Esophagus muscularis mucosa (tissue), 4 donors: ENCODE data around the gene SFXN5. TPM values are rescaled to one million over a fixed set of nuclear protein-coding genes. Genes with fewer than 3 reads are reported as not detected.

ENCODE experiments used
- DNase-seq: peaks from one replicate; pipeline ENCODE4 v3.0.0-alpha.2; 2017; ENCODE audit errors: extremely low spot score
- H3K27ac ChIP-seq, 4 donors: fragments of 200-600 bp; sonication (generic); replicated peaks in 1 of 4; 1 replicate in 3 of 4; 2 replicates in 1 of 4; pipeline ENCODE4 v1.5.1; 2016 to 2019; ENCODE audit warnings: mild to moderate bottlenecking in 1 of 4
- H3K27me3 ChIP-seq, 4 donors: fragments of 200-600 bp; sonication (generic); one replicate each; pipeline versions ENCODE4 v1.5.1 to v1.6.0; 2016 to 2019
- H3K36me3 ChIP-seq, 4 donors: fragments of 200-600 bp; sonication (generic); one replicate each; pipeline ENCODE4 v1.5.1; 2016 to 2019
- H3K4me1 ChIP-seq, 4 donors: fragments of 200-600 bp; sonication (generic); one replicate each; pipeline ENCODE4 v1.5.1; 2016 to 2019
- H3K4me3 ChIP-seq, 4 donors: fragments of 200-600 bp; sonication (generic); 1 replicate in 2 of 4; 2 replicates in 2 of 4; pipeline ENCODE4 v1.5.1; 2016 to 2019; ENCODE audit warnings: mild to moderate bottlenecking in 4 of 4, moderate library complexity in 1 of 4
- H3K9me3 ChIP-seq, 4 donors: fragments of 200-600 bp; sonication (generic); 1 replicate in 3 of 4; 2 replicates in 1 of 4; pipeline ENCODE4 v1.5.1; 2016 to 2019
- EP300 ChIP-seq: sonication (generic); formaldehyde crosslinking; IDR thresholded peaks from one replicate; pipeline ENCODE4 v1.6.1; 2017; ENCODE audit warnings: antibody characterized with exemption
- POLR2A ChIP-seq: fragments of 450-650 bp; IDR thresholded peaks from one replicate; pipeline ENCODE4 v1.6.1; 2017; ENCODE audit warnings: antibody characterized with exemption, moderate library complexity, mild to moderate bottlenecking, low read depth
- POLR2AphosphoS5 ChIP-seq, 2 donors: sonication (generic); formaldehyde crosslinking; IDR thresholded peaks; one replicate each; pipeline ENCODE4 v1.6.1; 2017; ENCODE audit warnings: antibody characterized with exemption in 2 of 2
- WGBS: methylation state at CpG from one replicate; pipeline ENCODE4 v1.1.5; 2018; 5-methylcytosine and 5-hydroxymethylcytosine counted together
- intact Hi-C: fragments of 100-400 bp; cut with DNase I; formaldehyde crosslinking; loops from one replicate; pipeline ENCODE4 v1.15.1; 2023
- total RNA-seq, 4 donors: library from RNA; depleted of rRNA; stranded (reverse); fragments of >200 nt; gene quantifications; one replicate each; pipeline versions ENCODE4 v1.1.0 to v1.2.1, GENCODE V29; 2016
- TF ChIP-seq, protein P1 (sequence below), 3 experiments: fragments of 200-600 bp in 2 of 3; fragments of 450-650 bp in 1 of 3; sonication (generic) in 2 of 3; IDR thresholded peaks; one replicate each; pipeline ENCODE4 v1.5.1; 2017 to 2019; ENCODE audit warnings: antibody characterized with exemption in 3 of 3, mild to moderate bottlenecking in 2 of 3, moderate library complexity in 1 of 3

The SFXN5 gene
- total RNA-seq, 4 donors from 2014 or later: 5.8 to 10.0 (median 6.8) TPM

DNA sequence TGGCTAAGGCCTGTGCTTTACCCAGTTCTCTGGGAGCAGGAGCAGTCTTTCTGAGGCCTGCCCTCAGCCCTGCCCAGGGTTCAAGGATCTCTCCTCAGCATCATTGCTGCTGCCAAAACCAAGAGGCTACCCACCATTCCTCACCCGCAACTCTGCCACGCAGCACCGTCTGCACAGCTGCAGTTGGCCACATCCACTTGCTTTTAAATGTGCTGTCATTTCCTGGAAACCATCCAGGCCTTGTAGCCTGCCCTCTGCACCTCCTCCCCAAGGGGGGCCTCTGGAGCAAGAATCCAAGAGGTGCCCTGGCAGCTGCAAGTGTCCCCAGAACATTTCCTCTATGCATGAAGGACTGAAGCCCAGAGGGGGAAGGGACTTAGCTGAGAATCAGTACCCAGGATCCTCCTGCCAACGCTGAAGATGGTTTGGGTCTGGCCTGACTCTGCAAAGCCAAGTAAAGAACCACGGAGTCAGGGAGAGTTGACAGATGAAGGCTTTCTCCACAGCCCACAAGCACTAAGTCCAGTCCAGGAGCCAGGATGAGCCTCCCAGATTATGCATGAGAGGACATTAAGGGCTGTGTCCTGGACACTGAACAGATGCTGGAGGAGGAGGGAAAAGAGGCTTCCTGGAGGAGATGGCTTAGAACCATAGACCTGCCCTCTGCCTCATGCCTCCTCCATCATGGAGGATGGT, 139.3 kb downstream of the SFXN5 start:
- no peak for DNase-seq

DNA sequence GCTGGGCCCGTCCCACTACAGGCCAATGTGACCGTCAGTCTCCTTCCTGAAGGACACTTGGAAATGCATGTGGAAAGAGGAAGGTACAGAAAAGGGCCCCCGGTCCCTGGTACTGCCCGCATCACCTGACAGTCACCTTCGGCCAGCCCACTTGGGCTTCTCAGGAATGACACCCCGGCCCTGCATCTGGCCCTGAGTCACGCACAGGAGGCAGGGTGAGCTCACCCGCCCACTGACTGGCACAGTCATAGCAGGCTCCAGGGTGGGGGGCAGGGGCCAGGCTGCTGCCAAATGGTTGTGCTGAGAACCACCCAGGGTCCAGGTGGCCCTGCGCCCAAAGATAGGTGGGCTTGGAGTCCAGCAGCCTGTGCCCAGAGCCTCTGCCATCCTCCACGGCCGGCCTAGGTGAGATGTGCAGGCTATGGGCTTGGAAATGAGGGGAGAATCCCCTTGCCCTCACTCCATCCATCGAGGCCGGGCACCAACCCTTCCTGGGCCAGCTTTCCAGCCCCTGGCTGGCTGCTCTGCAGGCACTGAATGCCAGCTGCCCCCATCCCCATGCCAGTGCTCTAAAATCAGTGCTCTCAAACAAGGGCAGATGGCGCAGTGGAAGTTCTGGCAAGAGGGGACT, 140.1 kb downstream of the SFXN5 start:
- Histone ChIP-seq H3K9me3 (no peaks in the 10 kb centered on the region), H3K27me3 (peaks cover 0 to 79% (median 21%) of the 10 kb centered on the region in 4 donors), H3K4me3 (no peak overlapping the region), H3K4me1 (peaks cover 0 to 7% (median 4%) of the 10 kb centered on the region in 4 donors), H3K27ac (no peak overlapping the region), H3K36me3 (no peaks in the 10 kb centered on the region)
- WGBS: 90% methylated on average over 12 of the region's 14 CpGs
- intact Hi-C loops: no loop called here
- no peak for DNase-seq
- TF ChIP-seq POLR2AphosphoS5 (IDR thresholded peaks at IDR 0.05) (no peak), POLR2A (no peak), EP300 (no peak)
- TF ChIP-seq, protein P1, sequence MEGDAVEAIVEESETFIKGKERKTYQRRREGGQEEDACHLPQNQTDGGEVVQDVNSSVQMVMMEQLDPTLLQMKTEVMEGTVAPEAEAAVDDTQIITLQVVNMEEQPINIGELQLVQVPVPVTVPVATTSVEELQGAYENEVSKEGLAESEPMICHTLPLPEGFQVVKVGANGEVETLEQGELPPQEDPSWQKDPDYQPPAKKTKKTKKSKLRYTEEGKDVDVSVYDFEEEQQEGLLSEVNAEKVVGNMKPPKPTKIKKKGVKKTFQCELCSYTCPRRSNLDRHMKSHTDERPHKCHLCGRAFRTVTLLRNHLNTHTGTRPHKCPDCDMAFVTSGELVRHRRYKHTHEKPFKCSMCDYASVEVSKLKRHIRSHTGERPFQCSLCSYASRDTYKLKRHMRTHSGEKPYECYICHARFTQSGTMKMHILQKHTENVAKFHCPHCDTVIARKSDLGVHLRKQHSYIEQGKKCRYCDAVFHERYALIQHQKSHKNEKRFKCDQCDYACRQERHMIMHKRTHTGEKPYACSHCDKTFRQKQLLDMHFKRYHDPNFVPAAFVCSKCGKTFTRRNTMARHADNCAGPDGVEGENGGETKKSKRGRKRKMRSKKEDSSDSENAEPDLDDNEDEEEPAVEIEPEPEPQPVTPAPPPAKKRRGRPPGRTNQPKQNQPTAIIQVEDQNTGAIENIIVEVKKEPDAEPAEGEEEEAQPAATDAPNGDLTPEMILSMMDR (IDR thresholded peaks at IDR 0.05): no peak

More for the DNA sequence above, 139.3 kb downstream of the SFXN5 start:
- Histone ChIP-seq H3K4me3 (no peak overlapping the region), H3K4me1 (peaks cover 0 to 15% (median 12%) of the 10 kb centered on the region in 4 donors), H3K27me3 (peaks cover 0 to 71% (median 15%) of the 10 kb centered on the region in 4 donors), H3K36me3 (no peaks in the 10 kb centered on the region), H3K27ac (no peak overlapping the region), H3K9me3 (no peaks in the 10 kb centered on the region)
- intact Hi-C loops: no loop called here
- WGBS: 46% methylated on average over 5 of the region's 5 CpGs
- TF ChIP-seq, protein P1 (IDR thresholded peaks at IDR 0.05): no peak
- TF ChIP-seq EP300 (no peak), POLR2A (no peak), POLR2AphosphoS5 (IDR thresholded peaks at IDR 0.05) (no peak)

DNA sequence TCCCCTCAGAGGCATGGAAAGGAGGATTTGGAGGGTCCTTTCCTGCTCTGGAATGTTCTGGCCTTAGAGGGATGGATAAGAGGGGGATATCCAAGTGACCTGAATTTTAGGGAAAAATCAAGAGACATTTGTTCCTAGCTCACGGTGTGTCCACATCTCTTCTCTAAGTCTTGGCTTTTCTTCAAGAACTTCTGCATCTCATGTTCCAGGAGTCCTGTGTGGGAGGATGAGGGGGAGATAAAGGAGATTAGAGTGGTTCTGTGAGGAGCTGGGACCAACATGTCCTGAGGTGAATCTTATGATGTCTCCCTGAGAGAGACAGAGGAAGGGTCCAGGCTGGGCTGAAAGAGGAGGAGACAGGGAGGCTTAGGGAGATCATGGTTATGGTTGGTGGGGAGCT, 142.5 kb downstream of the SFXN5 start:
- Histone ChIP-seq H3K36me3 (no peaks in the 10 kb centered on the region), H3K9me3 (no peaks in the 10 kb centered on the region), H3K4me3 (no peak overlapping the region), H3K27ac (no peak overlapping the region), H3K27me3 (peaks cover 4 to 95% (median 44%) of the 10 kb centered on the region in 4 donors), H3K4me1 (peaks cover 10 to 19% (median 11%) of the 10 kb centered on the region in 4 donors)
- DNase-seq: no peak
- intact Hi-C loops: no loop called here
- TF ChIP-seq EP300 (no peak), POLR2AphosphoS5 (IDR thresholded peaks at IDR 0.05) (no peak), POLR2A (no peak)
- TF ChIP-seq, protein P1 (IDR thresholded peaks at IDR 0.05): no peak
- 95% methylated on average over 1 of the region's 1 CpG for WGBS

GRCh38 chr2:72927619-72928550, 143.6 kb downstream of the SFXN5 start:
- 86% methylated on average over 8 of the region's 8 CpGs for WGBS
- Histone ChIP-seq H3K27ac (no peak overlapping the region), H3K36me3 (no peaks in the 10 kb centered on the region), H3K4me1 (peaks cover 15 to 24% (median 17%) of the 10 kb centered on the region in 4 donors), H3K27me3 (peaks cover 4 to 95% (median 52%) of the 10 kb centered on the region in 4 donors), H3K4me3 (no peak overlapping the region), H3K9me3 (no peaks in the 10 kb centered on the region)
- DNase-seq: no peak
- TF ChIP-seq POLR2AphosphoS5 (IDR thresholded peaks at IDR 0.05): no peak
- TF ChIP-seq EP300: no peak
- intact Hi-C loops: no loop called here
